Stimulated activated CD8-positive, alpha-beta memory T cell treated with anti-CD3 and anti-CD28 coated beads, Interleukin-7, amount 100 ng/mL, for 1 hour (primary cell): Measurements from ENCODE around the gene UBE2Q2.
A peak's percentile ranks its signal among the peaks of the same experiment; 100 is the strongest.
"Not testable (repeated sequence)": the region's sequence is repeated elsewhere in the genome, so short reads cannot be mapped to it uniquely, and the experiment has no call there.

Experiments
- DNase-seq, 2 donors: peaks; one replicate each; pipeline ENCODE4 v3.0.0-alpha.2; 2020; ENCODE audit warnings: low read depth in 2 of 2

The UBE2Q2 gene

DNA sequence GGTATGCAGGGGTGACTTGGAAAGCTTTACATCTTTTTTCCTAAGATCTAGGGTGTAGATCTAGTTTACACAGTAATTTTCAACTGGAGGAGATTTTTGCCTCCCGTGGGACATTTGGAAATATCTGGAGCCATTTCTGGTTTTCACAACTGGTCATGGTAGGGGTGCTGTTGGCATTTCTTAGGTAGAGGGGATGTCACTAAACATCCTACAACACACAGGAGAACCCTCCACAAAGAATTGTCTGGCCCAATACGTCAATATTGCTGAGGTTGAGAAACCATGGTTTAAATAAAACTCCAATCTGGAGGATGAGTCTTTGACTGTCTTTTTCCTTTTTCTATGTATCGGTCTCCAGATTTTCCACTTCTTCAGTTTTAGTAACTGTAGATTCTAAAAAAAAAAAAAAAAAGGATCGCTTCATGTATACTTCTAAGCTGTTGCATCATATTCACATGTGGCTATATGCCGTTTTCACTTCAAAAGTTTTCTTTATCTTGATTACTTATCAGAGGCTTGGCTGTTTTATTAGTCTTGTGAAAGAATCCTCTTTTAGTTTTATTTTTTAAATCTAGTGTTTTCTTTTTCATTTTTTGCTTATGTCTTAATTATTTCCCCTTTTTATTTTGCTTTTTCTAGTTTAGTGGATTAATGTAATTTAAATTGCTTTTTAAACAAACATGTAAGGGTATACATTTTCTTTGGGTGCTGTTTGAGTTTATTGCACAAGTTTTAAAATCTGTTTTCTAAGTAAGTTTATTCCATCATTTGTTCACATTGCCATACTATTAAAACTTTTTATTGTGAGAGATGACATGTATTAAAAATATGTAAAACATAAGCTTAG is 21.2 kb downstream of the UBE2Q2 start:
- no peak for DNase-seq

DNA sequence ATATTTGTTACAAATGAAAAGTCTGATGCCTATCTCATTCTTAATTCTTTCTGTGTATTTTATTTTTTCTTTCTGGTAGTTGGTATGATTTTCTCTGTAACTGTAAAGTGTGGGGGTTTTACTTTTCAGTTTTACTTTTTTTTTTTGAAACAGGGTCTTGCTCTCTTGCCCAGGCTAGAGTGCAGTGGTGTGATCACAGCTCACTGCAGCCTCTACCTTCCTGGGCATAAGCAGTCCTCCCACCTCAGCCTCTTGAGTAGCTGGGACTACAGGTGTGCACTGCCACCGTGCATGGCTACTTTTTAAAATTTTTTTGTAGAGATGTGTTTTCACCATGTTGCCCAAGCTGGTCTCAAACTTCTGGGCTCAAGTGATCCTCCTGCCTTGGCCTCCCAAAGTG is 22.8 kb downstream of the UBE2Q2 start:
- DNase-seq = not testable (repeated sequence)

DNA sequence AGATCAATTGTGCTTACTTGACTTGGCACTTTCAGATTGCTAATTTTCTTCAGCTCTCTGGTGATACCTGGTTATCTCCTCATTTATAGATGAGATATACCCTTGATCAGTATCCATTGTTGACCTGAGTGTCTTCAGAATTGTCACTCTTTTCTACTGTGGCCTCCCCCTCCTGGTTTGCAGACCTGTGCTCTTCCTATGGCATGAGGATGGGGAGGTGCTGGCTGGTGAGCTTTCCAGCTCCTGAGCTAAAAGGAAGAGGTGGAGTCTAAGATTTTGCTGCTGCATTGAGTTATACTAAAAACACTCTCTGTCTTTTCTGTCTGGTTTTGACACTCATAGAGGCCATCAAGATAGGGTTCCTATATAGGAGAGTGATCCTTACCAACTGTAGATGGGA is 23.7 kb downstream of the UBE2Q2 start:
- DNase-seq = no peak

DNA sequence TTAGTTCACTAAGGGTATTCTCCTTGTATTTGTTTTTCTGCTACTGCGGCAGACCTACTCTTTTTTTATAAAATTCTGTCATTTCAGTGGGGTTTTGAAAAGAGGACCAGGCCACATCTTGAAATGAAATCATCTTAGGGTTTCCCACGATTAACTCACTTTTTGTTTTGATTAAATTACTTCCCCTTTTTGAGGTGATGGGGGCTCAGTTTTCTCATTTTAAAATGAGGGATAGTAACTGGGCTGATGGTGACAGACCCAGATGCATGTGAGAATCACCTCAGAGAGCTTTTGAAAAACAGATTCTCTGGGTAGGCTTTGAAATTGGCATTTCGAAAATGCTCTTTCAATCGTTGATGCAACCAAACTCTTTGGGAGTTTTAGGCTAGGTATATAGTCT is 24.2 kb downstream of the UBE2Q2 start:
- no peak for DNase-seq

DNA sequence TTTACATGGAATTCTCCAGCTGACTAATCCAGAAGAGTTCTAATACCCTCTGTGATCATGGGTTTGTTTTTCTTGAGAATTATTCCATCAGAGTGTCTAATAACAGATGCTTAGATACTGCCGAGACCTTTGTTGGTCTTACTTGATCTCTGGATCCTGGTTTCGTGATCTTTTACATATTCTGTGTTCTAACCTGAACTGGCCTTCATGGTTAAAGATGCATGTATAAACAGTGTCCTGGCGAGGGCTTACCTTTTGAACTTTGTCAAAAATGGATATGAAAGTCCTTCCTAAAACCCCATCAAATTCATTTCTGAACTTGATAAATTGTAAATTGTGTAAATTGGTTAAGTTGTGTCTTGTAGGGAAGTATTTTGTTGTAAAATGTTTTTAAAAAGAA is 24.8 kb downstream of the UBE2Q2 start:
- no peak for DNase-seq

DNA sequence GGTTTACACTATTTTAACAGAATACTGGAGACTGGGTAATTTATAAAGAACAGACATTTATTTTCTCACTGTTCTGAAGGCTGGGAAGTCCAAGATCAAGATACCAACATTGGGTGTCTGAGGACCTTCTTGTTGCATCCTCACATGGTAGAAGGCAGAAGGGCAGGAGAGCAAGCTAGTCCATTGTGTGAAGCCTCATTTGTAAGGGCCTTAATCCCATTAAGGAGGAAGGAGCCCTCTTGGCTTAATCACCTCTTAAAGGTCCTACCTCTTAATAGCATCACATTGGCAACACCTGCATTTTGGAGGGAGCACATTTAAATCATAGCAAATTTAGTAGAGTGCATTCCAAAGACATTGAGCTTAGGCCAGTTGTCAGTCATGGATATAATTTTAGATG is 26.2 kb downstream of the UBE2Q2 start:
- DNase-seq = no peak

DNA sequence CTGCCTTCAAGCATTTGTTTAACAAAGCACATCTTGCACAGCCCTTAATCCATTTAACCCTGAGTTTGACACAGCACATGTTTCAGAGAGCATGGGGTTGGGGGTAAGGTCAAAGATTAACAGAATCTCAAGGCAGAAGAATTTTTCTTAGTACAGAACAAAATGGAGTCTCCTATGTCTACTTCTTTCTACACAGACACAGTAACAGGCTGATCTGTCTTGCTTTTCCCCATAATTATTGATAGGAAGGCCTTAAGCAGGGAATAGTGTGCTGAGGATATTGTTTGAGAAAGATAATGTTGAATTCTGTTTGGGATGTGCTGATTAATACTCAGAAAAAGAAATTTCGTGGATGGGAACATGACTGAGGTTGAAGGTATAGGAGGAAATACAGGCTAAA is 28.3 kb downstream of the UBE2Q2 start:
- not testable (repeated sequence) for DNase-seq

DNA sequence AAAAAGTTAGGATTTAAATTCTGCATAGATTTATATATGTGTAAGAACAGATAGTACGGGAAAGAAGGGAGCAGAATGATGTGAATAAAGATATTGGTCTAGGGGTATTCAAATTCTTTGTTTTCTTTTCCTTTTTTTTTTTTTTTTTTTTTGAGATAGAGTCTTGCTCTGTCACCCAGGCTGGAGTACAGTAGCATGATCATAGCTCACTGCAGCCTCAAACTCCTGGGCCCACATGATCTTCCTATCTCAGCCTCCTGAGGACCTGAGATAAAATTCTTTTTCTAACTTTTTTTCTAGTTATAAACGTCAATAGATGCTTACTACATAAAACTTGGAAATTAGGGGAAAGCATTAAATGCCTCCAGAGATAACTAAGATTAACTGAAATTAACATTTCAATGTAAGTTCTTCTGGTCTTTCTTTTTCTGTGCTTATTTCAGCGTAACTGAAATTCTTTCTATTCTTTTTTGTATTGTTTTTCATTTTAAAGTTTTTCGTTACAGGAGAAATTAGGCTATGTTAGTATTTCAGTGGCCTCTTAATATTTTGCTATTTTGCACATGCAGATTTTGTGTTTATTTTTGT is 29.2 kb downstream of the UBE2Q2 start:
- DNase-seq = no peak

DNA sequence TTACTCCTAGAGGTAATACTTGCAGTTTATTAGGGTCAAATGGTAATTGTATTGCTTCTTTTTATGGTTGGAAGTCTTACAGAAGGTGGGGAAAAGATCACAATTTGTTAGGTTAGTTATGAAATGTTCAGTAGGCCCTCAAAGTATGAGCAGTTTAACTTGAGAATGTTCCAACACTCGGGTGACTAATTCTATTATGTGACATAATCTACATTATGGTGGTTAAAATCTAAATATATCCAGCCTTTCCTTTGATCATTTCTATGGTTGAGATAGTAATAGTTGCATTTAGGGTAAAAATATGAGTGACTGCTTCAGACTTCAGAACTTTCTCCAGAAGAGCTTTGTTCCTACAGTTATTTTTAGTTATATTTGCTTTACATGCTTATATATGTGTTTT is 40.8 kb downstream of the UBE2Q2 start:
- no peak for DNase-seq

DNA sequence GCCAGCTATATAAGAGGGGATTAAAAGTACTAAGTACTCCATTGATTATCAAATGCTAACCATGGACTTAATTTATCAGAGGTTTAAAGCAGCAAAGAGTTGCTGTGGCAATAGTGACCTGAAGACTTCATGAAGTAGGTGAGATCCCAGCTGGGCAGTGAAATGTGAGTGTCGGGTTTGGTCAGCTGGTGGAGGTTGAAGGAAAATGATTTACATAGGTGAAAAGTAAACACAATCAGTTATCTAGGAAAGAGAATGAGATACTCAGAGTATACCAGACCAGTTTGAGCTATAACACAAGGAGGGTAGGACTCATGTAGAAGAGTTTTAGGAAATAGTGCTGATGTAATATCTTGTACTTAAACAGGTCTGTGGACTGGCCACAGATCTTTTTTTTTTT is 43.9 kb downstream of the UBE2Q2 start:
- no peak for DNase-seq

DNA sequence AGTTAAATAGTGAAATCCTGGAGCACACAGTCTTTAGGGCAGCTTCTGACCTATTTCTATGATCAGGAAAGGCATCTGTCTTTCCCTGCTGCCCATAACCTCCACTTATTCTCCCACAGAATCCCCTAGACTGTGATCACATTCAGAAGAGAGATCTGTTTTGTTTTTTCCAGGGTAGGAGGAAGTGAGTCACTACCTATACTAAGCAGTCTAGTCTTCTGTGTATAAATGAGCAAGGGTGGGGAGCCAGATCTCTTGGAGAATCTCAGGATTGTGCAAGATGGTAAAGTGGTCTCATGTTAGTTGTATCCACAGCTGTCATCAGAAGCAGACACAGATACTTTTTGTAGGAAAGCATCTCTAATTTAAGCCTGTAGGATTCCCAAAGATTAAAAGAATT is 48.6 kb downstream of the UBE2Q2 start:
- no peak for DNase-seq

DNA sequence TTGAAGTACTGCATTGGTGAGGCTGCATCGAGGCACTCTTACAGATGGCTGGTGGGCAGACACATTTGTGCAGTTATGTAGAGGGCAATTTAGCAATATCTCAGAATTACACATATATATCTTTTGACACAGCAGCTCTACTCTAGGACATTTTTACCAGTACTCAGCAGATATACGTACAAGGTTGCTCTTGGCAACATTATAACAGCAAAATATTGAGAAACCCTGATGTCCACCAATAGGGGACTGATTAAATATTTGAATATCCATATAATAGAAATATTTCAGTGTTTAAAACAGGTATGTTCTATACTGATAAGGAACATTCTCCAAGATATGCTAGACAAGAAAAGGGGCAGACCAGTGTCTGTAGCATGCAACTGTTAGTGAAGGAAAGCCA is 52.5 kb downstream of the UBE2Q2 start:
- no peak for DNase-seq

DNA sequence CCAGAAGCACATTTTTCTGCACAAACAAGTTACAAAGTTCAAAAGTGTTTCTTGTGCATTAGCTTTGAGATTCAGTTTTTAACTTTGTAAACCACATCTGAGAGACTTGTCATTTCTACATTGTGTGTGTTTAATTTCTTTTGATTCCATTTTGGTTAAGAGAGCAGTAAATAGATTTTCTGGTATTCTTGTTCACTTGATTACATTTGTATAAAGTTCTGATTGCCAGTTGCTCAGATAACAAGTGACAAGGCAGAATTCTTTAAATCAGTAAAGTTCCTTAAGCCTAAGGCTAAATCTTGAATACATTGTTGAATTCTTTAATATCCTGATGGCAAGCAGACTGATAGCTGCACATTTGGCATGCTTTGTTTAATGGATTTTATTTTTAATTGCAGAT is 57.3 kb downstream of the UBE2Q2 start:
- DNase-seq = no peak

DNA sequence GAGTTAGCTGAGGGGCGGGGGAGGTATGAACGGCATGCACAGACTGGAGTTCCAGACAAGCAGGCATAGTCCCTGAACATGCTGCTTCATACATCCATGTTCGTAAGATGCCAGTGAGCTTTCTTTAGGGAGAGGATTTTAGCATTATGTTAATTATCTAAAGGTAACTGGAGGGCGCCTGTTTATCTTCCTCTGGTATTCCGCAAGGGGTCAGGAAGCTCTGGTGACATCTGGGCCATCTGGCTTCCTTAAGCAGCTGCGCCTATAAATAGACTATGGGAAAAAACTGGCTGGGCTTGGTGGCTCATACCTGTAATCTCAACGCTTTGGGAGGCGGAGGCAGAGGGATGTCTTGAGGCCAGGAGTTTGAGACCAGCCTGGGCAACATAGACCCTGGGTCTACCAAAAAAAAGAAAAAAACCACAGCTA is 58.9 kb downstream of the UBE2Q2 start:
- no peak for DNase-seq

DNA sequence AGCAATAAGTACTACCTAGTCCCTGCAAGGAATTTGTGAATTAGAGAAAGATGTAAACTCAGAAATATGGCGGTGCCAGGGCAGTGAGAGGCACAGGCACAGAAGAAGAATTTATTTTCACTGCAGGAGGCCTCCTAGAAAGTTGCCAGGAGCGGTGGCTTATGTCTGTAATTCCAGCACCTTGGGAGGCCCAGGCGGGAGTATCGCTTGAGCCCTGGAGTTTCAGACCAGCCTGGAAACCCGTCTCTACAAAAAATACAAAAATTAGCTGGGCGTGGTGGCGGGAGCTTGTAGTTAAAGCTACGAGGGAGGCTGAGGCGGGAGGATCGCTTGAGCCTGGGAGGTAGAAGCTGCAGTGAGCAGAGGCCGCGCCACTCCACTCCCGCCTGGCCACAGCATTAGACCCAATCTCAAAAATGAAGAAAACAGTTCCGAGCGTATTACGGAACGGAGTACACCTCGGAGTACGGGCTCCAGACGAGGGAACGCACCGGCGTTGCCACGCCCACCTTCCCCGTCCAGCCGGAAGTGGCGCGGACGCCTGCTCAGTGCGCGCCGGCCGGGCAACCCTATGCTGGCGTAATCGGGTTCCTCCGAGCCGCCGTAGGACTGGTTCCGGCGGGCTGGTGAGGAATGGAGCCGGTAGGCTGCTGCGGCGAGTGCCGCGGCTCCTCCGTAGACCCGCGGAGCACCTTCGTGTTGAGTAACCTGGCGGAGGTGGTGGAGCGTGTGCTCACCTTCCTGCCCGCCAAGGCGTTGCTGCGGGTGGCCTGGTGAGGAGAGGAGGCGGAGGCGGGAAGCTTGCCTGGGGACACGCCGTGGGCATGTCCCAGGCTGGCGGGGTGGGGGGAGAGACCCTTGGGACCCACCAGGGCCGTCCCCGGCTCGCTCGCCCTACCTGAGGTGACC is 60.3 kb downstream of the UBE2Q2 start, which contains the start of gene FBXO22:
FBXO22 (plus strand) TSS at position 548 of the 909 bp plus-strand sequence; CDS start at position 634, 86 bp downstream.
- DNase-seq = peak; percentile 73 to 78

DNA sequence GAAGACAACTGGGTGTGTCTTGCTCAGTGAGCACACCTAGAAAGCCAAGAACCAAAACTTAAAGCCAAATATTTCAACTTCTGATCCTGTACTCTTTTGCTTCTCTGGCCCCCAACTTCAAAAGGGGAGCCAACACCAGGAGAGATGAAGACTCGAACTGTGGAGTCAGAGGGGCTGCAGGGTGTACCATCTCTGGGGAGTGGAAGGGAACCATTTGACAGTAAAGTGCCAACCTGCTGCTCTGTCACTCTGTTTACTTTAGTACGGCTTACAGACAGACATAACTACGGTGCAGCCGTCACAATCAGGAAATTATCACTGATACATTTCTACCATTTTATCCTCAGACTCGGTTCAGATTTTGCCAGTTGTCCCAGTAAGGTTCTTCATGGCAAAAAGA is 62.0 kb downstream of the UBE2Q2 start:
- DNase-seq = no peak

DNA sequence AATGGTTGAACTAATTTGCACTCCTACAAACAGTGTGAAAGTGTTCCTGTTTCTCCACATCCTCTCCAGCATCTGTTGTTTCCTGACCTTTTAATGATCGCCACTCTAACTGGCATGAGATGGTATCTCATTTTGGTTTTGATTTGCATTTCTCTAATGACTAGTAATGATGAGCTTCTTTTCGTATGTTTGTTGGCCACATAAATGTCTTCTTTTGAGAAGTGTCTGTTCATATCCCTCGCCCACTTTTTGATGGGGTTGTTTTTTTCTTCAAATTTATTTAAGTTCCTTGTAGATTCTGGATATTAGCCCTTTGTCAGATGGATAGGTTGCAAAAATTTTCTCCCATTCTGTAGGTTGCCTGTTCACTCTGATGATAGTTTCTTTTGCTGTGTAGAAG is 67.1 kb downstream of the UBE2Q2 start:
- DNase-seq = not testable (repeated sequence)

DNA sequence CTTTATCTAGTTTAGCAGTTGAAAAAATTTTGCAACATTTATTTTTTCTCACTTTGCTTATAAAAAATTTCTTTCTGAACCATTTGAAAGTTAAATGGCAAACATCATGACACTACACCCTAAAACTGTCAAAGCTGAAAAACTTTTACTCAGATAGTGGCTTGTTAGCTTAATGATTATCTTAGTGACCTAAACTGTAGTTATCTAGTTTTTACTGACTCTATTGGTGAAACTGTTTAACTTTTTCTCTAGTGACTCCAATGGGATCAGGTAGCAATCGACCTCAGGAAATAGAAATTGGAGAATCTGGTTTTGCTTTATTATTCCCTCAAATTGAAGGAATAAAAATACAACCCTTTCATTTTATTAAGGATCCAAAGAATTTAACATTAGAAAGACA is 73.7 kb downstream of the UBE2Q2 start:
- DNase-seq = no peak

DNA sequence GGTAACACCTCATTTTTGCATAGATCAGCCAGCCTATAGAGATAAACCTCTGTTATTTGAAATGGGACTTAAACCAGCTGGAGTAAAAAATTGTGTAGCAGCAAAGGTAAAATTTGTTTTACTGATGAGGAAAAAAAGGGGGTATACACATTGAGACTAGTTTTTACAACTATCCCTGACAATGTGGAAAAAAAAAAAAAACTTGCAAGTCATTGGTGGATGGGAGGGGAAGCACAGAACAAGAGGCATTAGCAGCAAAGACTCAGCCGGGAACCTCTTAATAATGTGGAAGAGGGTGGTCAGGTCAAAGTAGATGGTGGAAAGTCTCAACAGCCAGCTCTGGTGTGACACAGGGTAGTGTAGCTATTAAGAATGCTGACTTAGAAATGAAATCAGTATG is 74.9 kb downstream of the UBE2Q2 start:
- DNase-seq = no peak

DNA sequence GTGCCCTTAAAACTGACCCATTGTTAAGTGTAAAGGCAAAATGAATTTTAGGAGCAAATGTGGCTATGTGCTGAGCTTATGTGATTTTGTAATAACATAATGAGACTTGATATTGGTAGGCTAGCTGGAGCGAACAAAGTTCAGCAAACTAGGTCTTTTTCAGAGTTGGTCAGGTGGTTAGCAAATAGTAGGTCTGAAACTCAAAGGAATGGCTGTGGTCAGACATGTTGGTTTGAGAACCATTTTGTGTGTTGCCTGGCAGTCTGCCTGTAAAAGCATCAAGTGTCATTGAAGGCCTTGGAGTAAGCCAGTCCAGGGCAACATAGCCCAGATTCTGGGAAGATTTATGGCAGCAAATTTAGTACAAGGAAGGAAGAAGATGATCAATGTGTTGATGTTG is 76.8 kb downstream of the UBE2Q2 start:
- DNase-seq = no peak

DNA sequence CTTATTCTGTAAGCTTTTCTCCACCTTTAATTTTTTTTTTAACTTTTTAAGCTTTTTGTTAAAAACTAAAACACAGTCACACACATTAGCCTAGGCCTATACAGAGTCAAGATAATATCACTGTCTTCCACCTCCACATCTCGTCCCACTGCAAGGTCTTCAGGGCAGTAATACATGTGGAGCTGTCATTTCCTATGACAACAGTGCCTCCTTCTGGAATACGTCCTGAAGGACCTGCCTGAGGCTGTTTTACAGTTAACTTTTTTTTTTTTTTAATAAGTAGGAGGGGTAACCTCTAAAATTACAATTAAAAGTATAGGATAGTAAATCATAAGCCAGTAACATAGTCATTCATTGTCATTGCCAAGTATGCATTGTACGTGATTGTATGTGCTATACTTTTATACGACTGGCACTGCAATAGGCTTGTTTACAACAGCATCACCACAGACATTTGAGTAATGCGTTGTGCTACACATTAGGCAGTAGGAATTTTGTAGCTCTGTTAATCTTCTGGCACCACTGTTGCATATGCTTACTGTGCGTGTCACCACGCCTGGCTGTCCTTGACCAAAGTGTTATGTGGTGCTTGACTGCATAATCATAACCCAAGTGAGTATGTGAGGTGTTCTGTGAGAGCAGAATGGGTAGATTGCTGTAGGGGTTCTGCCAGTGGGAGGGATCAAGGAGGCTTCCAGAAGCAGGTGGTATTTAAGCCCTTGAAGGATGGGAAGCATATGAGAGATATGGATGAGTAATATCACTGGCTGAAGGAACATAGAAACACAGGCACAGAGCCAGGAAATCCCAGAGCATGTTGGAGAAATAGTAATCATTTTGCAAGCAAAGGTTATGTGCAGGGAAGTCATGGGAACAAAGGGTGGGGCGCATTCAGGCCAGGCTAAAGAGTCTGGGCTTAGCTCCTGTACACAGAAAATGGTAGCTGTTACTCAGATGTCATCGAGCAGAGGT is 78.8 kb downstream of the UBE2Q2 start:
- no peak for DNase-seq
